GM19468 (cell line): ENCODE results near the gene TLE5.

Source experiments
- ATAC-seq: cut with Tn5 transposase; IDR thresholded peaks from one replicate; pipeline ENCODE4 v1.9.1; 2021; ENCODE audit warnings: mild to moderate bottlenecking, moderate library complexity, moderate number of reproducible peaks; ENCODE audit not compliant: unreplicated experiment; ENCODE audit errors: extremely low read depth

Gene TLE5

DNA sequence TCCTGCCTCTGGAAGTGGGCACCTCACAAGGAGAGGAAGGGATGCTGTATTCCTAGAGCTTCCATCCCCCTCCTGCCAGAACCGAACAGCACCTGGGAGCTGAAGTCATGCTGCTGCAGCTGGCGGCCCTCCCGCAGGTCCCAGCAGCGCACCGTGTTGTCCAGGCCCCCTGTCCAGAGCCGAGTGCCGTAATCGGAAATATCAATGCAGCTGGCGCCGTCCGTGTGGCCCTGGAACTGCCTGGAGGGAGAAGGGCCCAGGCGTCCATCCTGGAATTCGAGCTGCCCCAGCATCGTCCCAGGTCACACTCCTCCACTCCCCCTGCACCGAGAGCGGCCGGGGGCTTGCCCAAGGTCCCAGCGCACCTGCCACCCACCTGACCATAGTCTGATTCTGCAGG lies 57.0 kb downstream of the TLE5 start:
- ATAC-seq = no peak

DNA sequence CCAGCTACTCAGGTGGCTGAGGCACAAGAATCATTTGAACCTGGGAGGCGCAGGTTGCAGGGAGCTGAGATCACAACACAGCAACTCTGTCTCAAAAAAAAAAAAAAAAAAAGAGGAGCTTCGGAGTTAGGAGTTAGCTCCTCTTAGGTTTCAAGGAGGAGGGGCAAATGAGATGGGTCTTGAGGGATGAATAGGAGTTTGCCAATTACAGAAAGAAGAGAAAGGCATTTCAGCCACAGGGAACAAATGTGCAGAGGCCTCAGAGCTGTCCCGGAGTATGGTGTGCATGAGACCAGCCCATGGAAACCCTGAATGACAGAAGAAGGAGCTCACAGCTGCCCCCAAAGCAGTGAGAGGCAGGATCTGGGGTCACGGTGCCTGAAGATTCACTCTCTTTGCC lies 57.8 kb downstream of the TLE5 start:
- no peak for ATAC-seq

DNA sequence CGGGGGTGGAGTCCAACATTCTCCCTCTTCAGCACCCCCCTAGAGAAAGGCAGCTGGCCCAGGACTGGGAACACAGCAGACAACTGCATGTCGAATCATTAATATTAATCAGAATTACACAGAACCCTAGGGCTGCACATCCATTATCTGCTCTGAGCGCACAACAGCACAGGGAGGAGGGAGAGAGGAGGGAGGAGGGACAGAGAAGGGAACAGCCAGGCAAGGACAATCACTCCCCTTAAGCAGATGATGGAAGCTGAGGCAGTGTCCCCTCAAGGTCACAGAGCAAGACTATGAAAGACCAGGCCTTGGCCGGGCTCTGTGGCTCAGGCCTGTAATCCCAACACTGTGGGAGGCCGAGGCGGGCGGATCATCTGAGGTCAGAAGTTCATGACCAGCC lies 59.2 kb downstream of the TLE5 start:
- ATAC-seq = no peak
